T47D (cell line): Measurements from ENCODE around the gene RNU1-2.
A peak's percentile ranks its signal among the peaks of the same experiment; 100 is the strongest.
"Not testable (repeated sequence)": the region's sequence is repeated elsewhere in the genome, so short reads cannot be mapped to it uniquely, and the experiment has no call there.

ENCODE experiments used
- DNase-seq, 2 experiments: peaks; one replicate each; pipeline versions ENCODE4 v3.0.0 to v3.0.0-alpha.2; 2011 to 2012; ENCODE audit warnings: low read depth in 1 of 2, low spot score in 1 of 2
- JUND ChIP-seq: IDR thresholded peaks from 2 replicates; pipeline ENCODE4 v1.6.1; 2012; ENCODE audit warnings: low read depth
- in situ Hi-C: cut with HindIII; loops from 2 replicates; pipeline ENCODE4 v1.10.0; 2016; ENCODE audit warnings: low sequenced_read_pairs, low pct_unique_long_range_greater_than_20kb

The RNU1-2 gene

DNA sequence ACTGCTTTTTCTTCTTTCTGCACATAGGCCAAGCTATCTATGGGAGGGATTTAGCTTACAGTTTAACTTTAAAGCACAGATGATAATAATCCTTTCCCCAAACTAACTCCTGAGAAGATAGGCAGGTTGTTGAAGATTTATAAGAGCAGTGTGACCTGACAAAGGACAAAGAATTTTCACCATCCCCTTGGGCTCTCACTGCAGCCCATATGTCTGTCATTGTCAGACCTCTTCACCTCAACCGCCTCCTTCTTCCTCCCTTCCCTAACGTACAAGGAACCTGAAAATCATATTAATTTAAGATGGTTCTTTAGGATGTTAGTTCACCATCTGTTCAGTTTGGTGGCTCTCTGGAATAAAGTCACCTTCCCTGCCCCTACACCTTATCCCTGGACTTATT lies 5.0 kb downstream of the RNU1-2 start:
- no peak for TF ChIP-seq JUND
- in situ Hi-C loops, result no loop called here
- DNase-seq, result no peak

DNA sequence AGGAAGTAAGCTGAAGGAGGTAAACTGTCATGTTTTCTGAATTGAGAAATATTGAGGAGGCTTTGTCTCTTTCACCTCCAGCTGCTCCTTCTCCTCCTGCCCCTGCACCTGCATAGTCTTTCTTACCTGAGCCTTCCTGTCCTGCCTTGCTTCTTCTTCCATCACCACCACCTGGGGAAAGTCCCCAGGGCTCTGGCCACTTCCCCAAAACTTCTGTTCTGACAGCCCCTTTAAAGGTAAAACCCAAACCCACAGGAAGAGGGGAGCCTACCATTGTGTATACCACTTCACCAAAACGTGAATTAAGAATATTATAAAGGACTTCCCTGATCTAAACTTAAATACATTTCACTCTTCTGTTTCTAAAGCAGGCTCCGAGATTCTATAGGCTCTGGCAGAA lies 5.6 kb downstream of the RNU1-2 start:
- DNase-seq, in situ Hi-C loops: not testable (repeated sequence)

DNA sequence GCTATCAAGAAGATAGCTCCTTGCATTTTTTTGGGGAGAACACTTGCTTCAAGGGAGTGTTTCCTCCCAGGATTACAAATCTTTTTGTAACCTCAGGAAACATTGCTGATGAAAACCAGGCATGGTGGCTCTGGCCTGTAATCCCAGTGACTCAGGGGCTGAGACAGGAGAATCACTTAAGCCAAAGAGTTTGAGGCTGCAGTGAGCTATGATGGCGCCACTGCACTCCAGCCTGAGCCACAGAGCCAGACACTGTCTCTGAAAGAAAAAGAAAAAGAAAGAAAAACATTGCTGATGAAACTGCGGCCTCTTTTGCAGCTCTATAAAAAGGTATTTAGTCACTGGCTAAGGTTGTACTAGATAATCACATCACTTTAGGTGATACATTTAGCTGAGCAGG lies 7.3 kb downstream of the RNU1-2 start:
- no peak for DNase-seq
- TF ChIP-seq JUND, result no peak
- in situ Hi-C loops, result no loop called here

DNA sequence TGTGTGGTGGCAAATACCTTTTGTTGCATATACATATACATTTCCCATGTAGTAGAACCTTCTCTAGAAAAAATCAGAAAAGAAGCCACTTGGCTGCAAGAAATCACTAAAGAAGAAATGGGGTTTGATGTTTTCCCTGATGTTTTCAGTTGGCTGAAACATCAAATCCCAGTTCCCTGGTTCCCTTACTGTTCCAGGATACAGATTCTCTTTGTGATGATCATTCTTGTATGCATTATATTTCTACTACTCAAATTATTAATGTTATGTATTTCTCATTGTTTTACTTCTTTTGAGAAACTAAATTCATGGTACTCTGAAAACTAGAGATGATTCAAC lies 7.6 kb downstream of the RNU1-2 start:
- no peak for TF ChIP-seq JUND
- DNase-seq, result no peak
- in situ Hi-C loops, result no loop called here

DNA sequence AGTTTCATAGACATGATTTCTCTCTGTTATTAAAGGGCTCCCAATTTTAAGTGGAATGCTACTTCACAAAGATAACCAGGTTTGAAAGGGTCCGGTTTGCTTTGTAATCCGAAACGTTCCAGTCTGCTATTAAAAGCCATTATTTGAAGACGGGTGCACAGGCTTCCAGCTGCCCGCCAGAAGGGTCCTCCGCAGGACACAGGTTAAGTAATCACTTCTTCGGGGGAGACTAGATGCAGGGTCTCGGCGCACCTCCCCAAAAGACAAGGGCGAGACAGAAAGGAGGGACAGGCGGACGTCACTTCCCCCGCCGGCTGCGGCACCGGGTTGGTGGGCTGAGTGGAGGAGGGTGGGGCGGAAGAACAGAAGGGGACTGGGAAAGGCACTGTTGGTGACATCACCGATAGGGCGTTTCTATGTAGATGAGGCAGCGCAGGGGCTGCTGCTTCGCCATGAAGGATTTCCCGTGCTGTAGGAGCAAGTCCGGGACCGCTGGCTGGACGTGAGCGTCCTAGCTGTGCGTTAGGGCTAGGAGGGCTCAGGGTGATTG lies 8.9 kb downstream of the RNU1-2 start:
- DNase-seq, result peak; percentile 80 to 98
- TF ChIP-seq JUND, result no peak
- in situ Hi-C loops, result no loop called here

DNA sequence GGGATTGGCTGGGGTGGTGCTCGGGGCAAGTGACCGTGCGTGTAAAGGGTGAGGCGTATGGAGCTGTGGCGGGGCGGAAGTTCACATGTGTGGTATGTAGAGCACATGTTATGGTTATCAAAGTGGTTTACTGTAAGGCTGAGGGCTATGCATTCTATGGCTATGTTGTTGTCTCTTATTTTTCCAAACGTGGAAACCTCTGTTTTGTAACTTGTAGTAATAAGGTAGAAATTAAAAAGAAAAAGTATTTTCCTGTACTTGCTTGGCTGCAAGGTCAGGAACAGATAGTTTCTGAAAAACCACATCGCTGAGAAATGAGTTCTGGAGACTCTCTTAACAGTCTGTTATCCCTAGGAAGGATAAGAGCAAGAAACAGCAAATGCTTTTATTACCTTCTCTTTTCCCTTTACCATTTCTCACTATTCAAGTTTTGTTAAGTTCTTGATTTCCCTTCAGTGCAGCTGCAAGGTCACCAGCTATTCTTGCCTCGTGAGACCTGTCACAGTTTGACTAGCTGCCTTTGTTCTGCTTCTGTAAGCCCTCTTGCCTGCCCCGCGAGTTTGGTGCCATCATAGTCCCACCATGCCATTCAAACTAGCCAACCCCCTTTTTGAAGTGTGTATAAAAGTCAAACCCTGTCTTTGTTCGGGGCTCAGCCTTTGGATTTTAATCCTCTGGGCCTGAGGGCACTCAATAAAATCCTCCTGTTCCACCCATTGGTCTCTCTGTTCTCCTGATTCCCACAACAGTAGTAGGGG lies 9.5 kb downstream of the RNU1-2 start:
- in situ Hi-C loops, result no loop called here
- peak in 1 of 2 experiments; percentile 91 for DNase-seq
- TF ChIP-seq JUND, result peak; percentile 50; the same call in 1 of the 2 replicates

DNA sequence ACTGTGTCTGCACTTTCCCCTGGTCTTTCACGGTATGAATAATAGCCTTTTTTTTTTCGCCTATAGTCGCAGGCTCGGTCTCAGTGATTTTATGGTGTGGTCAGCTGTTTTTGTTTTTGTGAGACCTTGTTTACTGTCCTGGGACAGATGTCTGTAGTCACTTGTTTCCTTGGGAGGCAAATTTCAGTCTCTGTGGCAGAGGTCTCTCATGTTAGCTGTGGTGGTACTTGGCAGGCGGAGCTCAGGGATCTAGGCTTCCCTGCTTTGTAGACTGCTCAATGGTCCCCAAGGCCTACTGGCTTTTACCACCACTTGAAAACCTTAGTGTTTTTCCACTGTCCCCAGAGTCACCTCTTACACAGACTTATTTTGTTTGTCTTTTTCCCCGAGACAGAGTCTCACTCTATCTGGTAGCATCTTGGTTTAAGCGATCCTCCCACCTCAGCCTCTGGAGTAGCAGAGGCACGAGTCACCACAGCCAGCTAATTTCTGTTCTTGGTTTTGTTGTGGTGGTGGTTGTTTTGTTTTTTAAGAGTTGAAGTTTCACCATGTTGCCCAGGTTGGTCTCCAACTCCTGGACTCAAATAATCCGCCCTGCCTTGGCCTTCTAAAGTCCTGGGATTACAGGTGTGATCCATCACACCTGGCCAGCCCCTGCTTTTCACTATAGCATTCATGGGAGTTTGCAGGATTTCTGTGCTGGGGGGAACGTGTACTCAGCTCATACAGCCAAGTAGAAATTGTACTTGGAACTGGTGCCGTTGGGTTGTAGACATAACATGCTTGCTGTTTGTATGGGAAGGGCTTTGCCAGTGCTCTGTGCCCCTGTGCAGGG lies 10.3 kb downstream of the RNU1-2 start:
- in situ Hi-C loops, result no loop called here
- TF ChIP-seq JUND, result no peak
- DNase-seq, result no peak

DNA sequence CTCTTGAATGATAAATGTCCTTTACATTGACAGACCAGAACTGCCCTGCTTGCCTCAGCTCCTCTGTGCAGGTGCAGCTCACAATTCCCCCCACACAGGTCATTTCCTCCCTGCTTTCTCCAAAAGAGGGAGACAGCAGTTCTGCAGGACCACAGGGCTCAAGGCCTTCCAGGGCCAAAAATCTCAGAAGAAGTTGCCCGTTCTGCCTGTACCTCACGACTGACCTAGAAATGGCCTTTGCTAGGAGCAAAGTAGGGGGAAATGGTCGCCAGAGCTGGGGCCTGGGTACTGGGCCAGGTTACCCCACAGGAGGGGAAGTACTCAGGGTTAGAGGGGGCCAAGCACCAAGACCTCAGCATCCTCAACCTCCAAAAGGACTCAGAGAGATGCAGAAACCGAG lies 11.1 kb downstream of the RNU1-2 start:
- in situ Hi-C loops, result no loop called here
- no peak for DNase-seq
- no peak for TF ChIP-seq JUND

DNA sequence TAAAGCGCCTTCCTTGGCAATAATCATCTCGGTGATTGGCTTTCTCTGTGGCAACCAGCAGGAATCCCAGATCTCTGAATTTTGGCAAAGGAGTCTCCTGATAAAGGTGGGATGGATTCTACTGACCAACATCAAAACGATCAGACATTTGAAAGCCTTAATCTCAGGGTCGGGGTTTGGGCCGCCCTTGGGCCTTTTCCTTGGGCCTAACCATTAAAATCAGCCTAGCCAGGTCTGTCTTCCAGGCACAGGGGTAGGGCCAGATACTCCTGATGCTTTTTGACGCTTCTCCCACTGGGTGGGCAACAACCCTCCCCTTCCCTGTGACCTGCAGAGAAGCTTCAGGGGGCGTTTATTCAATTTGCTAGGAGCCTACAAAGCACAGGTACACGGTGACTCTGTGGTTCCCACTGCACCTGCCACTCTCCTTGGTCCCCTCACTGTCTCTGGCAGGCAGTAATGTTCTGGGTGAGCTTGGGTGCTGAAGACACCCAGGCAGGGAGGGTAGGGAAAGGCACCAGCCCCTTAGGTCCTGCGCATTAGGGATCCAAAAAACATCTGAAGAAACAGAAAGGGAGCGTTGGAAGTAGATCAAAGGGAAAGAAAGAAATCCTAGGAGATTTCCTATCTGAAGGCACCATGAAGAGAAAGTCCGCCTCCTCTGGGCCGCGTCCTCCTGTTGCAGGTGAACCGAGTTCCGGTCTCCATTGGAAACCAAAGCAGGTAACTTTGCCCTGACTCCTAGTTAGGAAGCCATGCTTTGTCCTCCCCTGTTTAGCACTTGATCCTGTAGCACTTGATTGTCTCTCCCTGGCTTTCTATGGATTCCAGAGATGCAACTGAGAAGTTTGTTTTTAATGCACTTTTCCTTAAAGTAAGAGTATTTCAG lies 12.3 kb downstream of the RNU1-2 start:
- TF ChIP-seq JUND, result no peak
- no peak for DNase-seq
- in situ Hi-C loops, result no loop called here

DNA sequence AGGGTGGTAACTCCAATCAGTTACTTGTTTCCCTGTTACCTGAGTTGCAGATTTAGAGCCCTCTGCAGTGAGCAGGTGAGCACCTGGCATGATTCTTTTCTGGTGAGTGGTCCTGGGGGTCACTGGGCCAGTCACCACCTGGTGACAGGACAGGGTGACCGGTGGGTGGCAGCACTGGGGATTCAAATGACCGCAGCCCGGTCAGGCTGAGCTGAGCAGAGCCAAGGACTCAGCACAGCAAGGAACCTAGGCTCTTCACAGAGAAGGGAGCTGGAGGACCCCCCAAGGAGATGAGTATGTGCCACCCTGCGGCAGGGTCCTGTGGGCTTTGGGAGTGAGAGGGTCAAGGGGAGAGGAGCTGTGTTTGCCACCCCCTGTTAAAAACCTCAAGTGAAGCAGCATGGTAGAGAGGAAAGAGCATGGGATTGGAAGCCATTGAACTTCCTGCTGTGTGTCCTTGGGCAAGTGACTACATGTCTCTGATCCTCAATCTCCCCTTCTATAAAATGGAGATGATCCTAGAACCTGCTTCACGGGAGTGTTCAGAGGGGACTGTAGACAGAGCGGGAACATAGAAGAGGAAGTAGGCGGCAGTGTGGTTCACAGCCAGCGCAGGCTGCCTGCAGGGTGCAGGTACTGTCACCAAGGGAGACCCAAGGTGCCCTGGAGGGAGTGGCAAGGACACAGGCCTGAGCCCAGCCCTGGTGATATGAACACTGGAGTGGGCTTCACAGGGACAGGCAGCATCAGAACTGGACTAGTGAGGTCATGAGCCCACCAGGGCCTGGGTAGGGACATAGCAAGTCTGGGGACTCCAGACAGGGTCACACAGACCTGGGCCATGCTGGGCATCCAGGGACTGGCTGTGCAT lies 16.3 kb downstream of the RNU1-2 start:
- DNase-seq, in situ Hi-C loops: not testable (repeated sequence)

DNA sequence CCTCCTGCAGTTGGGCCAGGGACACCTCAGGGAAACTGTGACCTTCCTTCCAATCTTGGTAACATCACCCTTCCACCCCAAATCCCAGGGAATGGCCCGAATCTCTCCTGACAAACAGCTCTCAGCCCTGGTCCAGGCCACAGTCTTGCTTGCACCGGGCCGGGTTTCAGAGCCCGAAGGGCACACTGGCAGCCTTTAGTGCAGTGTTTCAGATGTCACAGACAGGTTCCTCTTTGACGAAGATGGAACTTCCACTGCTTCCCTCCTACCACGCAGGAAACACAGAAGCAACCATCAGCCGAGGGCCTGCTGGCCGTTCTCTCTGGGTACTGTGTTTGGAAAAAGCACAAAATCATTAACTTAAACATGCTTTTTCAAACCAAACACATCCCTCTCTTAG lies 17.0 kb downstream of the RNU1-2 start:
- DNase-seq, in situ Hi-C loops: not testable (repeated sequence)
